Heart left ventricle (tissue), 13 donors: Measurements from ENCODE around the gene PROK2.

Source experiments
- POLR2A ChIP-seq, 2 donors: fragments of 450-650 bp; IDR thresholded peaks; one replicate each; pipeline ENCODE4 v1.6.1; 2017; ENCODE audit warnings: antibody characterized with exemption in 2 of 2, mild to moderate bottlenecking in 2 of 2, moderate library complexity in 2 of 2
- TF ChIP-seq, protein P1 (sequence below), 12 donors: fragments of 200-600 bp; sonication (generic) in 4 of 12; IDR thresholded peaks; one replicate each; pipeline versions ENCODE4 v1.5.0 to v1.8.0; 2018 to 2022; ENCODE audit warnings: antibody characterized with exemption in 12 of 12, mild to moderate bottlenecking in 5 of 12
- donor health status: ischemic (EF 13 %, LVEDD 7.1; RV severe dilation, severe dysfunction).
- donor health status: DM: no; HTN: yes; CAD: no.
- donor health status: DM: no; HTN: no; CAD: no.
- donor health status: ischemic (EF 25% LVEDD 6.9; RV normal size, moderate dysfunction).
- donor health status: ischemic (EF 25% LVEDD 5.7; RV mildly dilated, moderate dysfunction).
- donor health status: ischemic (EF 35%, LVEDD 5.7; RV mildly dilated, moderate dysfunction).
- donor health status: nonischemic (EF 11% LVEDD 7.7; RV severe dilation, severe dysfunction).
- donor health status: DM: yes; HTN: yes; CAD: no.
- donor health status: PGD.
- donor health status: ischemic (EF 29% LVEDD 5.4; RV normal size, mild dysfunction).
- donor health status: nonischemic (EF 23%, LVEDD 6.1; RV moderate dilation, normal function).

DNA sequence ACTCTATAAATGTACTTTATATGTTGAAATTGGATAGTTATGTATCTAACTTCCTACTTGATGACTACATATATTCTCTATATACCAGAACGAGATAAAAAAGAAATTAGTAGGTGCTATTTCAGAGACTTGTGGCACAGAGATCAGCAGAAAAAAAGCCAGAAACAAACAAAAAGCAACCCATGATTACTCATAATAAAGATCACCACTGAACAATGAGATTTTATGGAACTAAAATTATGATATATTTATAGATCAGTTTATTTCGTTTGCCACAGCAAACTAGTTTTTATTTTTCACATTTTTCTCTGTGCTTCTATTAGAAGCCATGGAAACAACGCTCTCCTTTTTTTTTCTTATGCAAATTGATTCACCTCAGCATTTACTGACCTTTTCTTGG is 15.1 kb upstream of the PROK2 start:
- TF ChIP-seq, protein P1, sequence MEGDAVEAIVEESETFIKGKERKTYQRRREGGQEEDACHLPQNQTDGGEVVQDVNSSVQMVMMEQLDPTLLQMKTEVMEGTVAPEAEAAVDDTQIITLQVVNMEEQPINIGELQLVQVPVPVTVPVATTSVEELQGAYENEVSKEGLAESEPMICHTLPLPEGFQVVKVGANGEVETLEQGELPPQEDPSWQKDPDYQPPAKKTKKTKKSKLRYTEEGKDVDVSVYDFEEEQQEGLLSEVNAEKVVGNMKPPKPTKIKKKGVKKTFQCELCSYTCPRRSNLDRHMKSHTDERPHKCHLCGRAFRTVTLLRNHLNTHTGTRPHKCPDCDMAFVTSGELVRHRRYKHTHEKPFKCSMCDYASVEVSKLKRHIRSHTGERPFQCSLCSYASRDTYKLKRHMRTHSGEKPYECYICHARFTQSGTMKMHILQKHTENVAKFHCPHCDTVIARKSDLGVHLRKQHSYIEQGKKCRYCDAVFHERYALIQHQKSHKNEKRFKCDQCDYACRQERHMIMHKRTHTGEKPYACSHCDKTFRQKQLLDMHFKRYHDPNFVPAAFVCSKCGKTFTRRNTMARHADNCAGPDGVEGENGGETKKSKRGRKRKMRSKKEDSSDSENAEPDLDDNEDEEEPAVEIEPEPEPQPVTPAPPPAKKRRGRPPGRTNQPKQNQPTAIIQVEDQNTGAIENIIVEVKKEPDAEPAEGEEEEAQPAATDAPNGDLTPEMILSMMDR (IDR thresholded peaks at IDR 0.05) = no peak
- no peak for TF ChIP-seq POLR2A (IDR thresholded peaks at IDR 0.05)
